GM12872 (cell line): ENCODE measurements around the gene LPCAT1.

Experiments used
- TF ChIP-seq, protein P1 (sequence below): IDR thresholded peaks from 3 replicates; pipeline ENCODE4 v1.5.1; 2011; ENCODE audit warnings: low read depth, mild to moderate bottlenecking, low read length, moderate library complexity; ENCODE audit not compliant: insufficient read depth

The LPCAT1 gene

DNA sequence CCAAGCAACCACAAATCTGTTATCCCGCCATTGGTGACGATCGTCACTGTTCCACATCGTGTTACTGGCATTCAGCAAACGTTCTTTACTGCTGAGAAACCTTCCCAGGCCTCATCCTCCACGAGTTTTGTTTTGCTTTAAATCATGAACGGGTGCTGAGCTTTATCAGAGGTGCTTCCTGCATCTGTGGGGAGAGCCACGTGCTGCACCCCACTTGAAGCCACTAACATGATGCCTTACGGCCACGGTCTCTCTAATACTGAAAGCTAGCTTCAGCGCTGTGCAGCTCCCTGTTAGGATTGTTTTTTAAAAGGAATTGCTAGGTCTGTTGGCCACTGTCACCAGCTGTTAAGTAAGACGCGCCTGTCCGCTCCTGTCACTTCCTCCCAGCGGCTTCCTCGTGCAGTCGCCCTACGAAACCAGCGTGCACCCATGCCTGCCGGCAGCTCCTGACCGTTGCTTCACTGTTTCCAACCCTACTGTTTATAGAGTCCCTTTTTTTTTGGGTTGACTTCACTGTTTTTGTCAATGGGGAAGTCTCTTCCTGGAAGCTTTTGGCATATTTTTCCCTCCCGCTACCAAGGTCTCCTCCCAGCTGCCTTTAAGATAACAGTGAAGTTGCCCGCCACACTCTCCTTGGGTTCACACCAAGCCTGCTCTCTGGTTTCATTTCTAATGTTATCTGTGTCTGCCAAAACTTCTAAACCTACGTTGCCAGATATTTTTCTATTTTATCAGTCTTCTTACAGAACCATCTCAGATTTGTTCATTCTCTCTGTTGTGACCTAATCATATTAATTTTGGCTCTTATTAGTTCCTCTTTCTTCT, 20.3 kb downstream of the LPCAT1 start:
- TF ChIP-seq, protein P1, sequence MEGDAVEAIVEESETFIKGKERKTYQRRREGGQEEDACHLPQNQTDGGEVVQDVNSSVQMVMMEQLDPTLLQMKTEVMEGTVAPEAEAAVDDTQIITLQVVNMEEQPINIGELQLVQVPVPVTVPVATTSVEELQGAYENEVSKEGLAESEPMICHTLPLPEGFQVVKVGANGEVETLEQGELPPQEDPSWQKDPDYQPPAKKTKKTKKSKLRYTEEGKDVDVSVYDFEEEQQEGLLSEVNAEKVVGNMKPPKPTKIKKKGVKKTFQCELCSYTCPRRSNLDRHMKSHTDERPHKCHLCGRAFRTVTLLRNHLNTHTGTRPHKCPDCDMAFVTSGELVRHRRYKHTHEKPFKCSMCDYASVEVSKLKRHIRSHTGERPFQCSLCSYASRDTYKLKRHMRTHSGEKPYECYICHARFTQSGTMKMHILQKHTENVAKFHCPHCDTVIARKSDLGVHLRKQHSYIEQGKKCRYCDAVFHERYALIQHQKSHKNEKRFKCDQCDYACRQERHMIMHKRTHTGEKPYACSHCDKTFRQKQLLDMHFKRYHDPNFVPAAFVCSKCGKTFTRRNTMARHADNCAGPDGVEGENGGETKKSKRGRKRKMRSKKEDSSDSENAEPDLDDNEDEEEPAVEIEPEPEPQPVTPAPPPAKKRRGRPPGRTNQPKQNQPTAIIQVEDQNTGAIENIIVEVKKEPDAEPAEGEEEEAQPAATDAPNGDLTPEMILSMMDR = no peak

DNA sequence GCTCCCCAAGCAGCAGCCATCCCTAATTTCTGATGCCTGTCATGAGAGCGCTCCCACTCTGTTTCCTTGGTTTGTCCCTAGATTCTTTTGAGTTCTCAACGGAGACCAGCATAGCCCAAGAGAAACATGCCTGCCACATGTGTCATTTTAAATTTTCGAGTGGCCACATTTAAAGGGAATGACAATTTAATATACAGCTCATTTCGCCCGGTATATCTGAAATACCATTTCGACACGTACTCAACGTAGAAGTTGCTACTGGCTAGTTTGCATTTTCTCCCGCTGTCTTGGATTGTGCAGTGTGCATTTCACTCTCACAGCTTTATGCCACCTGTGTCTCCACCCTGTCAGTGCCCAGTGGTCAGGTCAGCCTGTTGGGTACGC, 21.0 kb downstream of the LPCAT1 start:
- TF ChIP-seq, protein P1 = no peak

DNA sequence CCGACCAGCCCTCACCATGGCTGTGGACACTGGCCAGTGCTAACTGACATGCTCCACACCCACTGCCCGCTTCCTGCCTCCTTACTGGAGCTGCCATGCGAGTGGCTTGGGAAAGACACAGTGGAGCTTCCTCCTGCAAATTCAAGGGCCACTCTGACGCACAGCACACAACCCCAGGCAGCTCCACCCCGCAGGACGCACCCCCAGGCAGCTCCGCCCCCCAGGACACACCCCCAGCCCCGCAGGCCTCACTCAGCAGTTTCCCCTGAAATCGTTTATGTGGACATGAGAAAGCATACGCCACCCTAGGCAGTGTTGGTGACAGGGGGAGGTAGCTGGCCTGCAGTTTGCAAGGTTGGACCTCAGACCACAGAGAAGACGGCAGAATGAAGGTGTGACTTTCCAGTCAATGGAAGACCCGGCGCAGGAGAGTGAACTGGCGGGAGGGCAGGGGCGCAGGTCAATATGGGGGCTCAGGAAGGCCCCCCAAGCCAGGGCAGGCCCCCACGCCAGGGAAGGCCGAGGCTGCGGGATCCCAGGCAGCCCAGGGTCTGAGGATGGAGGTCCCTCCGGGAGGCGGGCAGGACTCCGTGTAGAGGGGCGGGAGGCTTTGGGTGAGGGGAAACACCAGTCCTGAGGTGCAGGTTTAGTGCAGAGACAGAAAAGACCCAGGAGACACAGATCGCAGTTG, 21.6 kb downstream of the LPCAT1 start:
- TF ChIP-seq, protein P1 = no peak

DNA sequence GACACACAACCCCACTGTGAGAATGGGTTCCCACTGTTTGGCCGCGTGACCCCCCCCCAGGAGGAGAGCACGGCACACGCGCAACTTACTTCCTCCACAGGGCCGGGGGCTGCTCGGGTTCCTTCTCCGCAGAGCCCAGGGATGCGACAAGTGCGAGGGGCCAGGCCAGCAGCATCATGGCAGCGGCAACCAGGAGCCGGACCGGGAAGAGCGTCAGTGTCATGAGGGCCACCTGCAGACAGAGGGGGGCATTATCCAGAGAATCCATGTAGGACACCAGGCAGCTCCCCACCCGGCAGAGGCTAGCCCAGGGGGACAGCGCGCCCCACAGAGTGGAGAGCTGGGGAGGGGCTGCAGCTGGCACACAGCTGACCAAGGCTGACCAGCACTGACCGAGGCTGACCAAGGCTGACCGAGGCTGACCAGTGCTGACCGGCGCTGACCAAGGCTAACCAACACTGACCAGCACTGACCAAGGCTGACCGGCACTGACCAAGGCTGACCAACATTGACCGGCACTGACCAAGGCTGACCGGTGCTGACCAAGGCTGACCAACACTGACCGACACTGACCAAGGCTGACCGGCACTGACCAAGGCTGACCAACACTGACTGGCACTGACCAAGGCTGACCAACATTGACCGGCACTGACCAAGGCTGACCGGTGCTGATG, 22.3 kb downstream of the LPCAT1 start:
- TF ChIP-seq, protein P1 = no peak

GRCh38 chr5:1500411-1501091, 23.2 kb downstream of the LPCAT1 start:
- TF ChIP-seq, protein P1 = no peak

DNA sequence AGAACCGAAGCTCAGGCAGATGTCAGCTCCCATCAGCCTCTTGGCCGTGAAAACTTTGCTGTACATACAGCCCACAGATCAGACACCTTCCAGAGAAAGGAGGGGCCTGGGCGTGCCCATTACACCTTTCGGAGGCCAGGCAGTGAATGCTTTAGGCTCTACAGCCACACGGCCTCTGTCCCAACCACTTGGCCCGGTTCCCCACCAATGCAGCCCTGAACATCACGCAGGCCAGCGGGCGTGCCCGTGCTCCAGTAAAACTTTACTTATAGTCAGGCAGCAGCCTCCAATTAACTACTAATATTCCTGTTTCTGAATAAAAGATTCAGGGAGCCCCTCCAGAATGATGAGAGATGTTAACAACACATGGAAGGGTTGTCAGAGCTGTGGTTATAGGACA, 23.9 kb downstream of the LPCAT1 start:
- TF ChIP-seq, protein P1 = no peak
